BLaER1 (cell line): Measurements from ENCODE around the gene TMEM131L.
A peak's percentile ranks its signal among the peaks of the same experiment; 100 is the strongest.
"Not testable (repeated sequence)": the region's sequence is repeated elsewhere in the genome, so short reads cannot be mapped to it uniquely, and the experiment has no call there.

Source experiments
- H3K27ac ChIP-seq: shearing (Covaris generic); formaldehyde crosslinking; 2 replicates; pipeline ENCODE4 v1.8.1; 2022
- H3K27me3 ChIP-seq: shearing (Covaris generic); formaldehyde crosslinking; 2 replicates; pipeline ENCODE4 v1.8.1; 2022
- H3K36me3 ChIP-seq: shearing (Covaris generic); formaldehyde crosslinking; 2 replicates; pipeline ENCODE4 v1.8.1; 2022
- H3K4me1 ChIP-seq: shearing (Covaris generic); formaldehyde crosslinking; 2 replicates; pipeline ENCODE4 v1.8.1; 2022
- H3K4me2 ChIP-seq: shearing (Covaris generic); formaldehyde crosslinking; 2 replicates; pipeline ENCODE4 v1.8.1; 2022
- H3K4me3 ChIP-seq: shearing (Covaris generic); formaldehyde crosslinking; 2 replicates; pipeline ENCODE4 v1.8.1; 2022
- H3K9ac ChIP-seq: shearing (Covaris generic); formaldehyde crosslinking; 2 replicates; pipeline ENCODE4 v1.8.1; 2022
- H3K9me3 ChIP-seq: shearing (Covaris generic); formaldehyde crosslinking; 2 replicates; pipeline ENCODE4 v1.8.1; 2022
- H4K20me1 ChIP-seq: shearing (Covaris generic); formaldehyde crosslinking; 2 replicates; pipeline ENCODE4 v1.8.1; 2022
- Cebpa-rat ChIP-seq: shearing (Covaris generic); IDR thresholded peaks from 2 replicates; pipeline ENCODE4 v1.8.1; 2022

The TMEM131L gene

GRCh38 chr4:153564630-153565525 is 98.7 kb downstream of the TMEM131L start:
- Histone ChIP-seq H3K9me3 (peaks cover 3% of the 10 kb centered on the region; the same call in 1 of the 2 replicates), H3K36me3 (peaks cover 99% of the 10 kb centered on the region), H3K27ac (no peak overlapping the region), H3K4me1 (peaks cover 85% of the 10 kb centered on the region), H3K4me3 (no peak overlapping the region), H3K4me2 (peak overlapping the region; percentile 21), H4K20me1 (peaks cover 100% of the 10 kb centered on the region), H3K9ac (no peak overlapping the region), H3K27me3 (no peaks in the 10 kb centered on the region)
- TF ChIP-seq Cebpa-rat = no peak

- no peak for TF ChIP-seq Cebpa-rat
- H3K4me1 ChIP-seq = peaks cover 96% of the 10 kb centered on the region
- H3K9me3 ChIP-seq = no peaks in the 10 kb centered on the region
- no peak overlapping the region for H3K4me3 ChIP-seq
- peak overlapping the region; percentile 80 for H3K4me2 ChIP-seq
- H3K27ac ChIP-seq = peak overlapping the region; percentile 45; the same call in 1 of the 2 replicates
- H3K9ac ChIP-seq = no peak overlapping the region
- no peaks in the 10 kb centered on the region for H3K27me3 ChIP-seq
- peaks cover 100% of the 10 kb centered on the region for H4K20me1 ChIP-seq
- peaks cover 99% of the 10 kb centered on the region for H3K36me3 ChIP-seq
Observed at GRCh38 chr4:153566631-153567150, 100.5 kb downstream of the TMEM131L start.

DNA sequence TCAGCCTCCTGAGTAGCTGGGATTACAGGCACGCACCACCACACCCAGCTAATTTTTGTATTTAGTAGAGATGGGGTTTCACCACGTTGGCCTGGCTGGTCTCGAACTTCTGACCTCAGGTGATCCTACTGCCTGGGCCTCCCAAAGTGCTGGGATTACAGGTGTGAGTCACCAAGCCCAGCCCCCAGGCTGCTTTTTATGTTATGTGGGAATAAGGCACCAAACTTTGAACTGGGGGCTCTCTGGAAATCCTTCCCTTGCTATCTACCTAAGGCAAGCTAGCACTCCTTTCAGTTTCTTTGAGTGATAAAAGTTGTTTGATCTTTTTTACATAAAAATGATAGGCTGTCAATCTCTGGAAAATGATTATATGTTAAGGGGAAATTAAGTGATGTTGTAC is 101.5 kb downstream of the TMEM131L start:
- H3K9ac ChIP-seq, H3K4me3 ChIP-seq, H3K27me3 ChIP-seq, H3K9me3 ChIP-seq: not testable (repeated sequence)
- H3K36me3 ChIP-seq = peaks cover 99% of the 10 kb centered on the region
- H3K27ac ChIP-seq = peak overlapping the region; percentile 54; the same call in 1 of the 2 replicates
- peak overlapping the region; percentile 80 for H3K4me2 ChIP-seq
- H3K4me1 ChIP-seq = peaks cover 99% of the 10 kb centered on the region
- peaks cover 100% of the 10 kb centered on the region for H4K20me1 ChIP-seq

GRCh38 chr4:153570228-153570973 is 104.2 kb downstream of the TMEM131L start:
- Histone ChIP-seq H3K9ac (peak overlapping the region; percentile 20), H3K4me2 (peak overlapping the region; percentile 80), H3K27ac (peak overlapping the region; percentile 66), H3K4me3 (no peak overlapping the region), H3K9me3 (no peaks in the 10 kb centered on the region), H3K36me3 (peaks cover 88% of the 10 kb centered on the region), H3K4me1 (peaks cover 100% of the 10 kb centered on the region), H3K27me3 (no peaks in the 10 kb centered on the region), H4K20me1 (peaks cover 100% of the 10 kb centered on the region)
- no peak for TF ChIP-seq Cebpa-rat

- H3K36me3 ChIP-seq = peaks cover 82% of the 10 kb centered on the region
- peak overlapping the region; percentile 20 for H3K9ac ChIP-seq
- H3K4me2 ChIP-seq = peak overlapping the region; percentile 80
- peaks cover 100% of the 10 kb centered on the region for H3K4me1 ChIP-seq
- H3K4me3 ChIP-seq = no peak overlapping the region; the same call in 1 of the 2 replicates
- no peak for TF ChIP-seq Cebpa-rat
- H4K20me1 ChIP-seq = peaks cover 100% of the 10 kb centered on the region
- H3K27ac ChIP-seq = peak overlapping the region; percentile 66
- H3K27me3 ChIP-seq = no peaks in the 10 kb centered on the region
- no peaks in the 10 kb centered on the region for H3K9me3 ChIP-seq
Observed at GRCh38 chr4:153571006-153571545, 104.9 kb downstream of the TMEM131L start.

GRCh38 chr4:153572609-153573008 is 106.4 kb downstream of the TMEM131L start:
- Histone ChIP-seq H3K4me2 (peak overlapping the region; percentile 80), H3K36me3 (peaks cover 73% of the 10 kb centered on the region), H3K27ac (peak overlapping the region; percentile 66), H3K9ac (no peak overlapping the region), H3K27me3 (no peaks in the 10 kb centered on the region), H3K4me1 (peaks cover 100% of the 10 kb centered on the region), H4K20me1 (peaks cover 100% of the 10 kb centered on the region), H3K9me3 (no peaks in the 10 kb centered on the region), H3K4me3 (no peak overlapping the region)
- TF ChIP-seq Cebpa-rat = no peak

DNA sequence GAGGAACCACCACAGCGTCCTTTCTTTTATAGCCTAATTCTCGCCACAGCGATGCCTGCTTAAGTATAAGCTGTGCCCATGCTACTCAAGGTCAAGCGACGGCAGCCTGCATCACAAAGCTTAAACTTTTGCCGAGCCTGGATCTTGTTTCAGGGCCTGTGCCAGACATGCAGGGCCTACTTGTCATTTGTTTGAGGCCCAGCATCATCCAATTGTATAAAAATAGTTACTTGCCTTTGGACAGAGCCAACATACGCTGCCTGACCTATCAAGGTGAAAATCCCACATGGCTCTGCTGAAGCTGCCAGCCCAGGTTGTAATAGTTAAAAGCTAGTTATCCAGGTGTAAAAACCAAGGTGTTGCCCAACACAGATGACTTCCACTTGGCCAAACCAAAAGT is 107.1 kb downstream of the TMEM131L start:
- H4K20me1 ChIP-seq = peaks cover 100% of the 10 kb centered on the region
- no peak for TF ChIP-seq Cebpa-rat
- H3K9ac ChIP-seq = peak overlapping the region; percentile 63; the same call in 1 of the 2 replicates
- H3K4me3 ChIP-seq = peak overlapping the region; percentile 12; the same call in 1 of the 2 replicates
- peaks cover 100% of the 10 kb centered on the region for H3K4me1 ChIP-seq
- no peaks in the 10 kb centered on the region for H3K27me3 ChIP-seq
- peak overlapping the region; percentile 66 for H3K27ac ChIP-seq
- no peaks in the 10 kb centered on the region for H3K9me3 ChIP-seq
- H3K36me3 ChIP-seq = peaks cover 72% of the 10 kb centered on the region
- peak overlapping the region; percentile 80 for H3K4me2 ChIP-seq

DNA sequence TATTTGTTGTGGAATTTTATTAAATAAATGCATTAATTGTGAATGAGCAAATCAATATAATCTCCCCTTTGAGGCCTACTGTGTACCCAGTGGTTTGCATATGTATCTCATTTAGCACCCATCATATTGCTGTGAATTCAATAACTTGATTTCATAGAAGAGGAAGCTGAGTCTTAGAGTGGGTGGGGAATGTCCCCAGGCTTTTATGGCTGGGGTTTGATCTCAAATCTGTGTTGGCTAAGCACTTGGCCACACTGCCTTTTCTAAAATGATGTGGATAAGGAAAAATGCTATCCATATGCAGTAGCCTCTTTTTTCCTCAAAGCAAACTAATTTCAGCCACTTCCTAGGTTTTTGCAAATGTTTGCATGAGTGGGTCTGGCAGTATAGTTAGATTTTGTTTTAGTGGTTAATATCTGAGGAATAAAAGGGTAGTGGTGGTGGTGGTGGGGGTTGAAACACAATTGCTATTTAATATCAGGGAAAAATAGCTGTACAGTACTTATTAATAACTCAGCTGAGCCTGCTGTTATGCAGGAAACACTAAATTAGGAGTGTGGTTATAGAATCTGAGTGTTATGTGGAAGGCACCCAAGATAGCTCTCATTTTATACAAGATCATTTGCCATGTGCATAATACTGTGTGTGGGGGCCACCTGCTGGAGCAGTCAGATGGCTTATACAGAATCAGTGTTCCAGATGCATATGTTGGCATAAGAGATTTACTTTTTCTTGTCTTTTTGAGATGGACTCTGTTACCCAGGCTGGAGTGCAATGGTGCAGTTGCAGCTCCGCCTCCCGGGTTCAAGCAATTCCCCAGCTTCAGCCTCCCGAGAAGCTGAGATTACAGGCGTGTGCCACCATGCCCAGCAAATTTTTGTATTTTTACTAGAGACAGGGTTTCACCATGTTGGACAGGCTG is 108.0 kb downstream of the TMEM131L start:
- no peaks in the 10 kb centered on the region for H3K27me3 ChIP-seq
- H3K4me2 ChIP-seq = peak overlapping the region; percentile 80
- no peaks in the 10 kb centered on the region for H3K9me3 ChIP-seq
- H3K9ac ChIP-seq = peak overlapping the region; percentile 63; the same call in 1 of the 2 replicates
- peak overlapping the region; percentile 66 for H3K27ac ChIP-seq
- H4K20me1 ChIP-seq = peaks cover 100% of the 10 kb centered on the region
- H3K4me1 ChIP-seq = peaks cover 100% of the 10 kb centered on the region
- H3K36me3 ChIP-seq = peaks cover 65% of the 10 kb centered on the region
- peak overlapping the region; percentile 12; the same call in 1 of the 2 replicates for H3K4me3 ChIP-seq
- TF ChIP-seq Cebpa-rat = no peak
